ENCODE data around the gene TGM6. TPM values are rescaled to one million over a fixed set of nuclear protein-coding genes. Genes with fewer than 3 reads are reported as not detected.

Gene TGM6
- total RNA-seq, 1 experiment from 2014 or later: not detected

DNA sequence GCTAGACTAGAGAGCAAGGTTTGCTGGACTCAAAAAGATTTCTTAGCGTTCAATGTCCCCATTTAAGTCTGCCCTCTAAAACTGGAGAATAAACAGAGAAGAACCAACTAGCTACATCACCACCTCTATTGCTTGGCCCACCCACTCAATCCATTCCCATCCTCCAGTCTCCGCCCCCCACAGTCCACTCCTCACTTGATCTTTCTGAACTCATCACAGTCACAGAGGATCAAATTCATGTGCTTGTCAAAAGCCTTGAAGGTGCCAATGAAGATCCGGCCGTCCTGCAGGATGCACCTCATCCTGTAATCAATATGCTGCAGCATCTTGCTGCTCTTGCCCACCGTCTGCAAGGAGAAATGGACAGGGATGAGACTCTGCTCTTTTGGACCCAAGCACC is 86.7 kb downstream of the TGM6 start:
- TF ChIP-seq, protein P1, sequence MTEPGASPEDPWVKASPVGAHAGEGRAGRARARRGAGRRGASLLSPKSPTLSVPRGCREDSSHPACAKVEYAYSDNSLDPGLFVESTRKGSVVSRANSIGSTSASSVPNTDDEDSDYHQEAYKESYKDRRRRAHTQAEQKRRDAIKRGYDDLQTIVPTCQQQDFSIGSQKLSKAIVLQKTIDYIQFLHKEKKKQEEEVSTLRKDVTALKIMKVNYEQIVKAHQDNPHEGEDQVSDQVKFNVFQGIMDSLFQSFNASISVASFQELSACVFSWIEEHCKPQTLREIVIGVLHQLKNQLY (CRISPR knock-in tag; IDR thresholded peaks at IDR 0.05): no peak
- TF ChIP-seq ESRRA (CRISPR knock-in tag; IDR thresholded peaks at IDR 0.05; ENCODE audit: borderline replicate concordance) (no peak), ZNF121 (CRISPR knock-in tag; IDR thresholded peaks at IDR 0.05) (no peak), NR3C1 (CRISPR knock-in tag; conservative IDR thresholded peaks at IDR 0.05; ENCODE audit: low read depth) (no peak), ZNF317 (CRISPR knock-in tag; IDR thresholded peaks at IDR 0.05; ENCODE audit: borderline replicate concordance, low read depth) (no peak), CBFB (CRISPR knock-in tag; IDR thresholded peaks at IDR 0.05; ENCODE audit: low read depth) (no peak), NFE2L1 (CRISPR knock-in tag; IDR thresholded peaks at IDR 0.05) (no peak)
- TF ChIP-seq, protein P2, sequence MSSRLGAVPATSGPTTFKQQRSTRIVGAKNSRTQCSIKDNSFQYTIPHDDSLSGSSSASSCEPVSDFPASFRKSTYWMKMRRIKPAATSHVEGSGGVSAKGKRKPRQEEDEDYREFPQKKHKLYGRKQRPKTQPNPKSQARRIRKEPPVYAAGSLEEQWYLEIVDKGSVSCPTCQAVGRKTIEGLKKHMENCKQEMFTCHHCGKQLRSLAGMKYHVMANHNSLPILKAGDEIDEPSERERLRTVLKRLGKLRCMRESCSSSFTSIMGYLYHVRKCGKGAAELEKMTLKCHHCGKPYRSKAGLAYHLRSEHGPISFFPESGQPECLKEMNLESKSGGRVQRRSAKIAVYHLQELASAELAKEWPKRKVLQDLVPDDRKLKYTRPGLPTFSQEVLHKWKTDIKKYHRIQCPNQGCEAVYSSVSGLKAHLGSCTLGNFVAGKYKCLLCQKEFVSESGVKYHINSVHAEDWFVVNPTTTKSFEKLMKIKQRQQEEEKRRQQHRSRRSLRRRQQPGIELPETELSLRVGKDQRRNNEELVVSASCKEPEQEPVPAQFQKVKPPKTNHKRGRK (CRISPR knock-in tag; IDR thresholded peaks at IDR 0.05; ENCODE audit: borderline replicate concordance): no peak
- TF ChIP-seq, protein P3, sequence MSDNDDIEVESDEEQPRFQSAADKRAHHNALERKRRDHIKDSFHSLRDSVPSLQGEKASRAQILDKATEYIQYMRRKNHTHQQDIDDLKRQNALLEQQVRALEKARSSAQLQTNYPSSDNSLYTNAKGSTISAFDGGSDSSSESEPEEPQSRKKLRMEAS (CRISPR knock-in tag; IDR thresholded peaks at IDR 0.05): no peak
- TF ChIP-seq, protein P4, sequence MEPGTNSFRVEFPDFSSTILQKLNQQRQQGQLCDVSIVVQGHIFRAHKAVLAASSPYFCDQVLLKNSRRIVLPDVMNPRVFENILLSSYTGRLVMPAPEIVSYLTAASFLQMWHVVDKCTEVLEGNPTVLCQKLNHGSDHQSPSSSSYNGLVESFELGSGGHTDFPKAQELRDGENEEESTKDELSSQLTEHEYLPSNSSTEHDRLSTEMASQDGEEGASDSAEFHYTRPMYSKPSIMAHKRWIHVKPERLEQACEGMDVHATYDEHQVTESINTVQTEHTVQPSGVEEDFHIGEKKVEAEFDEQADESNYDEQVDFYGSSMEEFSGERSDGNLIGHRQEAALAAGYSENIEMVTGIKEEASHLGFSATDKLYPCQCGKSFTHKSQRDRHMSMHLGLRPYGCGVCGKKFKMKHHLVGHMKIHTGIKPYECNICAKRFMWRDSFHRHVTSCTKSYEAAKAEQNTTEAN (CRISPR knock-in tag; IDR thresholded peaks at IDR 0.05): no peak
- TF ChIP-seq, protein P5, sequence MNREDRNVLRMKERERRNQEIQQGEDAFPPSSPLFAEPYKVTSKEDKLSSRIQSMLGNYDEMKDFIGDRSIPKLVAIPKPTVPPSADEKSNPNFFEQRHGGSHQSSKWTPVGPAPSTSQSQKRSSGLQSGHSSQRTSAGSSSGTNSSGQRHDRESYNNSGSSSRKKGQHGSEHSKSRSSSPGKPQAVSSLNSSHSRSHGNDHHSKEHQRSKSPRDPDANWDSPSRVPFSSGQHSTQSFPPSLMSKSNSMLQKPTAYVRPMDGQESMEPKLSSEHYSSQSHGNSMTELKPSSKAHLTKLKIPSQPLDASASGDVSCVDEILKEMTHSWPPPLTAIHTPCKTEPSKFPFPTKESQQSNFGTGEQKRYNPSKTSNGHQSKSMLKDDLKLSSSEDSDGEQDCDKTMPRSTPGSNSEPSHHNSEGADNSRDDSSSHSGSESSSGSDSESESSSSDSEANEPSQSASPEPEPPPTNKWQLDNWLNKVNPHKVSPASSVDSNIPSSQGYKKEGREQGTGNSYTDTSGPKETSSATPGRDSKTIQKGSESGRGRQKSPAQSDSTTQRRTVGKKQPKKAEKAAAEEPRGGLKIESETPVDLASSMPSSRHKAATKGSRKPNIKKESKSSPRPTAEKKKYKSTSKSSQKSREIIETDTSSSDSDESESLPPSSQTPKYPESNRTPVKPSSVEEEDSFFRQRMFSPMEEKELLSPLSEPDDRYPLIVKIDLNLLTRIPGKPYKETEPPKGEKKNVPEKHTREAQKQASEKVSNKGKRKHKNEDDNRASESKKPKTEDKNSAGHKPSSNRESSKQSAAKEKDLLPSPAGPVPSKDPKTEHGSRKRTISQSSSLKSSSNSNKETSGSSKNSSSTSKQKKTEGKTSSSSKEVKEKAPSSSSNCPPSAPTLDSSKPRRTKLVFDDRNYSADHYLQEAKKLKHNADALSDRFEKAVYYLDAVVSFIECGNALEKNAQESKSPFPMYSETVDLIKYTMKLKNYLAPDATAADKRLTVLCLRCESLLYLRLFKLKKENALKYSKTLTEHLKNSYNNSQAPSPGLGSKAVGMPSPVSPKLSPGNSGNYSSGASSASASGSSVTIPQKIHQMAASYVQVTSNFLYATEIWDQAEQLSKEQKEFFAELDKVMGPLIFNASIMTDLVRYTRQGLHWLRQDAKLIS (CRISPR knock-in tag; IDR thresholded peaks at IDR 0.05; ENCODE audit: borderline replicate concordance): no peak
- DNase-seq (ENCODE audit: low spot score) (no peak), ATAC-seq (no peak)
- H3K4me3 Mint-ChIP-seq: peak overlapping the region; percentile 99; the same call in 1 of the 2 replicates
- peaks cover 76% of the 10 kb centered on the region for H3K36me3 Mint-ChIP-seq
- peak overlapping the region; percentile 10; the same call in 1 of the 2 replicates for H3K27ac Mint-ChIP-seq
- no peaks in the 10 kb centered on the region for H3K9me3 Mint-ChIP-seq
- H3K27me3 Mint-ChIP-seq (ENCODE audit: low read depth): no peaks in the 10 kb centered on the region; the same call in 1 of the 2 replicates
- CTCF ChIA-PET: no interaction called here
- POLR2A ChIA-PET: no interaction called here
- peaks cover 30% of the 10 kb centered on the region for H3K4me1 Mint-ChIP-seq

DNA sequence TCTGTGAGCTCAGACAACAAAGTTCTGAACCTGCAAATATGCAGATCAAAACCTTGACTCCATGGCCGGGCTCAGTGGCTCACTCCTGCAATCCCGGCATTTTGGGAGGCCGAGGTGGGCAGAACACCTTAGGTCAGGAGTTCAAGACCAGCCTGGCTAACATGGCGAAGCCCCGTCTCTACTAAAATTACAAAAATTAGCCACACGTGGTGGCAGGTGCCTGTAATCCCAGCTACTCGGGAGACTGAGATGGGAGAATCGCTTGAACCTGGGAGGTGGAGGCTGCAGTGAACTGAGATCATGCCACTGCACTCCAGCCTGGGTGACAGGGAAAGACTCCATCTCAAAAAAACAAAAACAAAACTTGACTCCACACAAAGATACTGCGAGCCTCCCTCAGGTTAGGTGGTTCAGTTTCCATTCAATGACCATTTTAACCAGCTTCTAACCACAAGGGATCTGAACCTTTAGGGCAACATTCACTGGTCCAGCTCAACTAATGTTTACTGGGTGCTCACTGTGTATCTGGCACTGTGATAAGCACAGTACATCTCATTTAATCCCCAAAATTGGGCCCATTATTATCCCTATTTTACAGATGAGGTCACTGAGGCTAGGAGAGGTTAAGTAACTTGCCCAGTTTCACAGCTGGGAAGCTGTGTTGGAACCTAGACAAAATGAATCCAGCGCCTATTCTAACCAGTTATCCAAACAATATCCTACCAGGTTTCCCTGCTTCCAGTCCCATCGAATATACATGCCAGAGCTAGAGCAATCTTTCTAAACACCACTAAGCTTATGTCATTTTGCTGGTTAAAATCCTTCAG is 88.1 kb downstream of the TGM6 start:
- no peaks in the 10 kb centered on the region for H3K9me3 Mint-ChIP-seq
- ChIA-PET POLR2A (interaction anchor here (0.9 kb wide), 1 partner anchor 609 kb away, joined by 3 read pairs; no protein-coding TSS in a partner anchor), CTCF (no interaction called here)
- no peak for ATAC-seq
- DNase-seq (ENCODE audit: low spot score): no peak
- peaks cover 62% of the 10 kb centered on the region for H3K36me3 Mint-ChIP-seq
- peak overlapping the region; percentile 99 for H3K4me3 Mint-ChIP-seq
- no peaks in the 10 kb centered on the region; the same call in 1 of the 2 replicates for H3K27me3 Mint-ChIP-seq (ENCODE audit: low read depth)
- peaks cover 30% of the 10 kb centered on the region for H3K4me1 Mint-ChIP-seq
- TF ChIP-seq, protein P6, sequence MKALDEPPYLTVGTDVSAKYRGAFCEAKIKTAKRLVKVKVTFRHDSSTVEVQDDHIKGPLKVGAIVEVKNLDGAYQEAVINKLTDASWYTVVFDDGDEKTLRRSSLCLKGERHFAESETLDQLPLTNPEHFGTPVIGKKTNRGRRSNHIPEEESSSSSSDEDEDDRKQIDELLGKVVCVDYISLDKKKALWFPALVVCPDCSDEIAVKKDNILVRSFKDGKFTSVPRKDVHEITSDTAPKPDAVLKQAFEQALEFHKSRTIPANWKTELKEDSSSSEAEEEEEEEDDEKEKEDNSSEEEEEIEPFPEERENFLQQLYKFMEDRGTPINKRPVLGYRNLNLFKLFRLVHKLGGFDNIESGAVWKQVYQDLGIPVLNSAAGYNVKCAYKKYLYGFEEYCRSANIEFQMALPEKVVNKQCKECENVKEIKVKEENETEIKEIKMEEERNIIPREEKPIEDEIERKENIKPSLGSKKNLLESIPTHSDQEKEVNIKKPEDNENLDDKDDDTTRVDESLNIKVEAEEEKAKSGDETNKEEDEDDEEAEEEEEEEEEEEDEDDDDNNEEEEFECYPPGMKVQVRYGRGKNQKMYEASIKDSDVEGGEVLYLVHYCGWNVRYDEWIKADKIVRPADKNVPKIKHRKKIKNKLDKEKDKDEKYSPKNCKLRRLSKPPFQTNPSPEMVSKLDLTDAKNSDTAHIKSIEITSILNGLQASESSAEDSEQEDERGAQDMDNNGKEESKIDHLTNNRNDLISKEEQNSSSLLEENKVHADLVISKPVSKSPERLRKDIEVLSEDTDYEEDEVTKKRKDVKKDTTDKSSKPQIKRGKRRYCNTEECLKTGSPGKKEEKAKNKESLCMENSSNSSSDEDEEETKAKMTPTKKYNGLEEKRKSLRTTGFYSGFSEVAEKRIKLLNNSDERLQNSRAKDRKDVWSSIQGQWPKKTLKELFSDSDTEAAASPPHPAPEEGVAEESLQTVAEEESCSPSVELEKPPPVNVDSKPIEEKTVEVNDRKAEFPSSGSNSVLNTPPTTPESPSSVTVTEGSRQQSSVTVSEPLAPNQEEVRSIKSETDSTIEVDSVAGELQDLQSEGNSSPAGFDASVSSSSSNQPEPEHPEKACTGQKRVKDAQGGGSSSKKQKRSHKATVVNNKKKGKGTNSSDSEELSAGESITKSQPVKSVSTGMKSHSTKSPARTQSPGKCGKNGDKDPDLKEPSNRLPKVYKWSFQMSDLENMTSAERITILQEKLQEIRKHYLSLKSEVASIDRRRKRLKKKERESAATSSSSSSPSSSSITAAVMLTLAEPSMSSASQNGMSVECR (CRISPR knock-in tag; IDR thresholded peaks at IDR 0.05; ENCODE audit: borderline replicate concordance): no peak
- no peak for TF ChIP-seq RELA (CRISPR knock-in tag; IDR thresholded peaks at IDR 0.05; ENCODE audit: borderline replicate concordance)
- no peak for TF ChIP-seq NFE2L1 (CRISPR knock-in tag; IDR thresholded peaks at IDR 0.05)
- TF ChIP-seq ZNF121 (CRISPR knock-in tag; IDR thresholded peaks at IDR 0.05): no peak
- no peak for TF ChIP-seq NR2C2 (CRISPR knock-in tag; IDR thresholded peaks at IDR 0.05)
- no peak for TF ChIP-seq ZNF396 (CRISPR knock-in tag; IDR thresholded peaks at IDR 0.05; ENCODE audit: borderline replicate concordance)
- TF ChIP-seq TP53 (CRISPR knock-in tag; IDR thresholded peaks at IDR 0.05): no peak
- TF ChIP-seq, protein P7, sequence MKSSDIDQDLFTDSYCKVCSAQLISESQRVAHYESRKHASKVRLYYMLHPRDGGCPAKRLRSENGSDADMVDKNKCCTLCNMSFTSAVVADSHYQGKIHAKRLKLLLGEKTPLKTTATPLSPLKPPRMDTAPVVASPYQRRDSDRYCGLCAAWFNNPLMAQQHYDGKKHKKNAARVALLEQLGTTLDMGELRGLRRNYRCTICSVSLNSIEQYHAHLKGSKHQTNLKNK (CRISPR knock-in tag; IDR thresholded peaks at IDR 0.05): no peak
- no peak for TF ChIP-seq SMAD4 (CRISPR knock-in tag; IDR thresholded peaks at IDR 0.05)
- peak overlapping the region; percentile 74; the same call in 1 of the 2 replicates for H3K27ac Mint-ChIP-seq

Measured in WTC11 (cell line).